Spleen (tissue), 11 donors: ENCODE data around the gene IFFO2. TPM values are rescaled to one million over a fixed set of nuclear protein-coding genes. Genes with fewer than 3 reads are reported as not detected.

Source experiments
- DNase-seq: peaks from one replicate; pipeline ENCODE4 v3.0.0-alpha.2; 2020
- H3K27ac ChIP-seq, 8 donors: fragments of 200-600 bp; sonication (generic) in 7 of 8; 1 replicate in 4 of 8; 2 replicates in 4 of 8; pipeline versions ENCODE4 v1.5.0 to v1.8.0; 2016 to 2021; ENCODE audit warnings: inconsistent platforms in 4 of 8, mild to moderate bottlenecking in 4 of 8, moderate library complexity in 1 of 8
- H3K27me3 ChIP-seq, 7 donors: fragments of 200-600 bp; sonication (generic) in 6 of 7; replicated peaks in 1 of 7; 1 replicate in 4 of 7; 2 replicates in 3 of 7; pipeline versions ENCODE4 v1.5.0 to v1.8.0; 2016 to 2021; ENCODE audit warnings: inconsistent platforms in 3 of 7, mild to moderate bottlenecking in 1 of 7
- H3K36me3 ChIP-seq, 6 donors: fragments of 200-600 bp; sonication (generic) in 5 of 6; 1 replicate in 4 of 6; 2 replicates in 2 of 6; pipeline versions ENCODE4 v1.5.0 to v1.8.0; 2016 to 2021; ENCODE audit warnings: inconsistent platforms in 2 of 6
- H3K4me1 ChIP-seq, 6 donors: fragments of 200-600 bp; sonication (generic) in 5 of 6; 1 replicate in 3 of 6; 2 replicates in 3 of 6; pipeline versions ENCODE4 v1.5.0 to v1.8.0; 2016 to 2021; ENCODE audit warnings: inconsistent platforms in 3 of 6
- H3K4me3 ChIP-seq, 8 donors: fragments of 200-600 bp; sonication (generic) in 7 of 8; 1 replicate in 4 of 8; 2 replicates in 4 of 8; pipeline versions ENCODE4 v1.5.0 to v1.8.0; 2016 to 2021; ENCODE audit warnings: inconsistent platforms in 4 of 8, mild to moderate bottlenecking in 4 of 8, moderate library complexity in 2 of 8
- H3K9me3 ChIP-seq, 8 donors: fragments of 200-600 bp; sonication (generic) in 7 of 8; 1 replicate in 4 of 8; 2 replicates in 4 of 8; pipeline versions ENCODE4 v1.5.0 to v1.8.0; 2016 to 2021; ENCODE audit warnings: inconsistent platforms in 4 of 8
- POLR2A ChIP-seq, 3 donors: fragments of 450-650 bp; IDR thresholded peaks; one replicate each; pipeline ENCODE4 v1.5.1; 2017; ENCODE audit warnings: antibody characterized with exemption in 3 of 3, mild to moderate bottlenecking in 1 of 3
- POLR2AphosphoS5 ChIP-seq, 3 donors: sonication (generic); formaldehyde crosslinking; IDR thresholded peaks; one replicate each; pipeline ENCODE4 v1.5.1; 2017; ENCODE audit warnings: antibody characterized with exemption in 3 of 3
- WGBS, 5 donors: extraction: QIAGEN DNeasy Blood & Tissue Kit in 3 of 5; methylation state at CpG; one replicate each; pipeline versions ENCODE4 v1.1.5 to v1.1.7; 2013 to 2018; 5-methylcytosine and 5-hydroxymethylcytosine counted together
- intact Hi-C: fragments of 100-400 bp; cut with DNase I; formaldehyde crosslinking; loops from one replicate; pipeline ENCODE4 v1.15.0; 2023; ENCODE audit warnings: low total_unique reads
- polyA plus RNA-seq, 3 donors: library from polyadenylated mRNA; stranded (reverse); fragments of 200-250 nt; gene quantifications; one replicate each; pipeline ENCODE4 v1.2.1, GENCODE V29; 2013
- total RNA-seq, 7 donors: library from RNA; depleted of rRNA in 3 of 7; stranded (reverse); fragments of >200 nt in 3 of 7; fragmentation: NEBNext Ultra II Directional in 4 of 7; extraction: Animal tissue kit (Norgen Biotek cat#: 25700) in 4 of 7; gene quantifications; one replicate each; pipeline versions ENCODE4 v1.1.0 to v1.2.1, GENCODE V29; 2016 to 2021
- TF ChIP-seq, protein P1 (sequence below), 11 experiments: fragments of 200-600 bp in 7 of 11; fragments of 450-650 bp in 4 of 11; sonication (generic) in 4 of 11; IDR thresholded peaks in 8 of 11; conservative IDR thresholded peaks in 3 of 11; 1 replicate in 7 of 11; 2 replicates in 4 of 11; pipeline versions ENCODE4 v1.4.0 to v1.8.0; 2016 to 2021; ENCODE audit warnings: antibody characterized with exemption in 11 of 11, inconsistent platforms in 4 of 11, mild to moderate bottlenecking in 1 of 11
- donor health status: healthy with polysubstance abuse.
- donor health status: DM: no; HTN: no; CAD: no; lungs with moderate emphysema.
- donor health status: DM: no; HTN: no; CAD: no.
- donor health status: Bipolar disorder and iron deficiency.
- donor health status: healthy.
- donor health status: DM: no; HTN: no; CAD: no.
- donor health status: DM: yes; HTN: yes; CAD: no.

Gene IFFO2
- total and polyA plus RNA-seq, 10 donors: 2.7 to 19.7 (median 14.8) TPM

GRCh38 chr1:18879215-18879790 is 77.2 kb downstream of the IFFO2 start:
- intact Hi-C loops: no loop called here
- 80 to 96% (median 86%) methylated on average over 11 to 12 of the region's 12 CpGs for WGBS, 5 donors
- no peaks in the 10 kb centered on the region for H3K9me3 ChIP-seq

DNA sequence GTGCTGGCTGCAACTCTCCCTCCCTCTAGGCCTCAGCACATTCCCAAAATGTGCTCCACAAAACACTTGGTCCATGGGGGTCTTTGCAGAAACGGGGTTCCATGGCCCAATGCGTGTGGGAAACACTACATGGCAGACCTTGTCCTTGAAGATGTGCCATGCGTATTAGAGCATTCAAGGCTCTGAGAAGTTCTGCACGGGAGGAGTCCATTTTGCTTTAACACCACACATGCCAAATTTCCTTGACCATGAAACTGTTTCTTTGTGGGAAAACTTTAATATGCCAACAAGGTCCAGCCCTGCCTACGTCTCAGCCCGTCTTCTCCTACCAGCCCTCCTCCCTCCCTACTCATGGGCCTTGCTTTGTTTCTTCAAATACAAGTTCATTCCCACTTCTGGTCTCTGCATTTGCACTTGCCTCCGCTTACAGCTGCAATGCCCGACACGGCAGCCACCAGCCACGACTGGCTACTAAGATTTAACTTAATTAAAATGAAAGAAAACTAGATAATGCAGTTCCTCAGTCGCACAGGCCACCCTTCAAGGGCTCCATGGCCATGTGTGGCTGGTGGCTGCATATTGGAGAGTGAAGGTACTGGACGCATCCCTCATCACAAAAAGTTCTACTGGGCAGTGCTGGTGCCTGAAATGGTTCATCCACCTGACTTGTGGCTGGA is 77.8 kb downstream of the IFFO2 start:
- Histone ChIP-seq H3K27ac (no peak overlapping the region), H3K4me3 (no peak overlapping the region), H3K36me3 (peaks cover 0 to 82% (median 11%) of the 10 kb centered on the region in 6 donors), H3K9me3 (no peaks in the 10 kb centered on the region), H3K4me1 (peaks cover 0 to 7% (median 0%) of the 10 kb centered on the region in 6 donors), H3K27me3 (no peaks in the 10 kb centered on the region)
- DNase-seq: no peak
- intact Hi-C loops: no loop called here
- TF ChIP-seq POLR2AphosphoS5 (IDR thresholded peaks at IDR 0.05) (no peak), POLR2A (IDR thresholded peaks at IDR 0.05) (no peak)
- TF ChIP-seq, protein P1, sequence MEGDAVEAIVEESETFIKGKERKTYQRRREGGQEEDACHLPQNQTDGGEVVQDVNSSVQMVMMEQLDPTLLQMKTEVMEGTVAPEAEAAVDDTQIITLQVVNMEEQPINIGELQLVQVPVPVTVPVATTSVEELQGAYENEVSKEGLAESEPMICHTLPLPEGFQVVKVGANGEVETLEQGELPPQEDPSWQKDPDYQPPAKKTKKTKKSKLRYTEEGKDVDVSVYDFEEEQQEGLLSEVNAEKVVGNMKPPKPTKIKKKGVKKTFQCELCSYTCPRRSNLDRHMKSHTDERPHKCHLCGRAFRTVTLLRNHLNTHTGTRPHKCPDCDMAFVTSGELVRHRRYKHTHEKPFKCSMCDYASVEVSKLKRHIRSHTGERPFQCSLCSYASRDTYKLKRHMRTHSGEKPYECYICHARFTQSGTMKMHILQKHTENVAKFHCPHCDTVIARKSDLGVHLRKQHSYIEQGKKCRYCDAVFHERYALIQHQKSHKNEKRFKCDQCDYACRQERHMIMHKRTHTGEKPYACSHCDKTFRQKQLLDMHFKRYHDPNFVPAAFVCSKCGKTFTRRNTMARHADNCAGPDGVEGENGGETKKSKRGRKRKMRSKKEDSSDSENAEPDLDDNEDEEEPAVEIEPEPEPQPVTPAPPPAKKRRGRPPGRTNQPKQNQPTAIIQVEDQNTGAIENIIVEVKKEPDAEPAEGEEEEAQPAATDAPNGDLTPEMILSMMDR (IDR thresholded peaks at IDR 0.05 in 8 of 11, conservative IDR thresholded peaks at IDR 0.05 in 3 of 11): no peak
- WGBS, 5 donors: 83 to 91% (median 87%) methylated on average over 12 of the region's 12 CpGs

More at GRCh38 chr1:18879215-18879790, 77.2 kb downstream of the IFFO2 start:
- Histone ChIP-seq H3K27ac (no peak overlapping the region), H3K36me3 (peaks cover 0 to 78% (median 11%) of the 10 kb centered on the region in 6 donors), H3K27me3 (no peaks in the 10 kb centered on the region), H3K4me1 (peaks cover 0 to 7% (median 0%) of the 10 kb centered on the region in 6 donors), H3K4me3 (no peak overlapping the region)
- no peak for TF ChIP-seq POLR2AphosphoS5 (IDR thresholded peaks at IDR 0.05)
- TF ChIP-seq POLR2A (IDR thresholded peaks at IDR 0.05): no peak
- TF ChIP-seq, protein P1 (IDR thresholded peaks at IDR 0.05 in 8 of 11, conservative IDR thresholded peaks at IDR 0.05 in 3 of 11): no peak
- DNase-seq: no peak

GRCh38 chr1:18877282-18877681 is 79.2 kb downstream of the IFFO2 start:
- Histone ChIP-seq H3K4me3 (no peak overlapping the region), H3K36me3 (peaks cover 0 to 82% (median 9%) of the 10 kb centered on the region in 6 donors), H3K4me1 (peaks cover 0 to 7% (median 0%) of the 10 kb centered on the region in 6 donors), H3K27me3 (no peaks in the 10 kb centered on the region), H3K27ac (no peak overlapping the region), H3K9me3 (no peaks in the 10 kb centered on the region)
- 91 to 96% (median 92%) methylated on average over 35 of the region's 35 CpGs for WGBS, 5 donors
- no peak for DNase-seq
- intact Hi-C loops: no loop called here
- TF ChIP-seq POLR2AphosphoS5 (IDR thresholded peaks at IDR 0.05): no peak
- TF ChIP-seq, protein P1 (IDR thresholded peaks at IDR 0.05 in 8 of 11, conservative IDR thresholded peaks at IDR 0.05 in 3 of 11): no peak
- no peak for TF ChIP-seq POLR2A (IDR thresholded peaks at IDR 0.05)

GRCh38 chr1:18876210-18876609 is 80.3 kb downstream of the IFFO2 start:
- Histone ChIP-seq H3K4me3 (no peak overlapping the region), H3K4me1 (peaks cover 0 to 7% (median 0%) of the 10 kb centered on the region in 6 donors), H3K36me3 (peaks cover 0 to 81% (median 7%) of the 10 kb centered on the region in 6 donors), H3K9me3 (no peaks in the 10 kb centered on the region), H3K27ac (no peak overlapping the region), H3K27me3 (no peaks in the 10 kb centered on the region)
- WGBS, 5 donors: 85 to 97% (median 90%) methylated on average over 7 to 10 of the region's 10 CpGs
- TF ChIP-seq POLR2A (IDR thresholded peaks at IDR 0.05) (no peak), POLR2AphosphoS5 (IDR thresholded peaks at IDR 0.05) (no peak)
- TF ChIP-seq, protein P1 (IDR thresholded peaks at IDR 0.05 in 8 of 11, conservative IDR thresholded peaks at IDR 0.05 in 3 of 11): no peak
- intact Hi-C loops: no loop called here
- DNase-seq: no peak
